Neural progenitor cell (in vitro differentiated cells): ENCODE results near the gene PCARE.

Experiments used
- CTCF ChIP-seq: fragments of 200-600 bp; sonication (generic); IDR thresholded peaks from 2 replicates; pipeline ENCODE4 v1.5.1; 2017; ENCODE audit warnings: antibody characterized with exemption, mild to moderate bottlenecking
- EZH2 ChIP-seq: fragments of 200-600 bp; sonication (generic); IDR thresholded peaks from 2 replicates; pipeline ENCODE4 v1.6.1; 2017; ENCODE audit warnings: antibody characterized with exemption, mild to moderate bottlenecking, moderate library complexity
- EZH2phosphoT487 ChIP-seq: fragments of 200-600 bp; sonication (generic); IDR thresholded peaks from 2 replicates; pipeline ENCODE4 v1.6.1; 2017; ENCODE audit warnings: antibody characterized with exemption

DNA sequence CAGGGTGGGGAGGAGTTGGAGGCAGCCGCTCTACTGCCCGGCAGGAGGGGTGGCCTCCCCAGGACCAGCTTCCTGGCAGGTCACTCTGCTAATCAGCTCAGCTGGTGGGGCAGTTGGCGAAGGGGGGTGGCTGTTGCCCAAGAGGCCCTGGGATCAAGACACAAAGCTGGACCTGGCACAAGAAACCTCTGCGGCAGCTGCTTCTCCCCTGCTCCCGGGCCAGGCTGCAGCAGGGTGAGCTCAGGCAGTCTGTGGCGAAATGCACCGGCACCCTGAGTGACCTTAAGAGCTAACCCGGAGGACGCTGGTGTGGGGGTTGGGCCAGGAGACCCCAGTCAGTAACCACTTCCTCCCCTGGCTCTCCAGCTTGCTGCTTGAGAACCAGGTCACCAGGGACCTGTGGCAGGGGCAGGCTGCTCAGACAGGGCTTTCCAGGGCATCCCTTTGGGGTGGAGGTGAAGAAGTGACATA, 62.1 kb downstream of the PCARE start:
- TF ChIP-seq CTCF (no peak), EZH2phosphoT487 (no peak), EZH2 (no peak)
